Uterus (tissue), 2 donors: Measurements from ENCODE around the gene RRP9.

ENCODE experiments used
- POLR2A ChIP-seq, 2 donors: fragments of 450-650 bp; IDR thresholded peaks; one replicate each; pipeline ENCODE4 v1.6.1; 2016; ENCODE audit warnings: antibody characterized with exemption in 2 of 2, mild to moderate bottlenecking in 1 of 2, moderate library complexity in 1 of 2
- TF ChIP-seq, protein P1 (sequence below), 4 experiments: fragments of 200-600 bp in 2 of 4; fragments of 450-650 bp in 2 of 4; sonication (generic) in 2 of 4; IDR thresholded peaks; one replicate each; pipeline ENCODE4 v1.5.1; 2016 to 2019; ENCODE audit warnings: antibody characterized with exemption in 4 of 4, mild to moderate bottlenecking in 2 of 4, moderate library complexity in 1 of 4

DNA sequence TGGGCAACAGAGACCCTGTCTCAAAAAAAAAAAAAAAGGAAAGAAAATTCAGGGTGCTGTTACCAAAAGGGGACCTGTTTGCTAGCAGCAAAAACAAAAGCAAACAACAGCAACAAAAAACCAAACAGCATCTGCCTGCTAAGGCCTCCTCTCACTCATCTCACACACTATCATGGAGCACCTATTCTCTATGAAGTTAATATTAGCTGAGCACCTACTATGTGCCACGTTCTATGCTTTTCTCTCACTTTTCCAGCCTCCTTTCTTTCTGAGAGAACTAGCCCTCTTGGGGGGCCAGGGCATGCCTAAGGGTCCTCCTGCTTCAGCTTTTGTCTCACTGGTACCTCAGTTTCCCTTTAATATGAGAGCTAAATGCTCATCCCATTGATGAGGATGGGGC, 13.0 kb upstream of the RRP9 start:
- no peak for TF ChIP-seq POLR2A (IDR thresholded peaks at IDR 0.05)
- TF ChIP-seq, protein P1, sequence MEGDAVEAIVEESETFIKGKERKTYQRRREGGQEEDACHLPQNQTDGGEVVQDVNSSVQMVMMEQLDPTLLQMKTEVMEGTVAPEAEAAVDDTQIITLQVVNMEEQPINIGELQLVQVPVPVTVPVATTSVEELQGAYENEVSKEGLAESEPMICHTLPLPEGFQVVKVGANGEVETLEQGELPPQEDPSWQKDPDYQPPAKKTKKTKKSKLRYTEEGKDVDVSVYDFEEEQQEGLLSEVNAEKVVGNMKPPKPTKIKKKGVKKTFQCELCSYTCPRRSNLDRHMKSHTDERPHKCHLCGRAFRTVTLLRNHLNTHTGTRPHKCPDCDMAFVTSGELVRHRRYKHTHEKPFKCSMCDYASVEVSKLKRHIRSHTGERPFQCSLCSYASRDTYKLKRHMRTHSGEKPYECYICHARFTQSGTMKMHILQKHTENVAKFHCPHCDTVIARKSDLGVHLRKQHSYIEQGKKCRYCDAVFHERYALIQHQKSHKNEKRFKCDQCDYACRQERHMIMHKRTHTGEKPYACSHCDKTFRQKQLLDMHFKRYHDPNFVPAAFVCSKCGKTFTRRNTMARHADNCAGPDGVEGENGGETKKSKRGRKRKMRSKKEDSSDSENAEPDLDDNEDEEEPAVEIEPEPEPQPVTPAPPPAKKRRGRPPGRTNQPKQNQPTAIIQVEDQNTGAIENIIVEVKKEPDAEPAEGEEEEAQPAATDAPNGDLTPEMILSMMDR (IDR thresholded peaks at IDR 0.05) = no peak
